Measurements from ENCODE around the gene EXOC3L4.
"Not testable (repeated sequence)": the region's sequence is repeated elsewhere in the genome, so short reads cannot be mapped to it uniquely, and the experiment has no call there.

Gene EXOC3L4

GRCh38 chr14:103094406-103095209 is at the start of gene EXOC3L4:
EXOC3L4 (plus strand) TSS chr14:103094725; CDS start chr14:103100220, 5,495 bp downstream.
- DNase-seq (ENCODE audit: low read depth) = no peak

- no peak for DNase-seq (ENCODE audit: low read depth)
Measured at GRCh38 chr14:103045371-103045869, 49.1 kb upstream of the EXOC3L4 start.

GRCh38 chr14:103047453-103047852 is 47.1 kb upstream of the EXOC3L4 start:
- not testable (repeated sequence) for DNase-seq (ENCODE audit: low read depth)

- no peak for DNase-seq (ENCODE audit: low read depth)
Measured at GRCh38 chr14:103050935-103051334, 43.6 kb upstream of the EXOC3L4 start.

- no peak for DNase-seq (ENCODE audit: low read depth)
Measured at GRCh38 chr14:103052407-103052806, 42.1 kb upstream of the EXOC3L4 start.

GRCh38 chr14:103055695-103056094 is 38.8 kb upstream of the EXOC3L4 start:
- no peak for DNase-seq (ENCODE audit: low read depth)

GRCh38 chr14:103056322-103057027 is 38.0 kb upstream of the EXOC3L4 start:
- no peak for DNase-seq (ENCODE audit: low read depth)

- no peak for DNase-seq (ENCODE audit: low read depth)
Measured at GRCh38 chr14:103057028-103057371, 37.5 kb upstream of the EXOC3L4 start.

GRCh38 chr14:103057372-103058163 is 37.0 kb upstream of the EXOC3L4 start, which contains the start of gene CDC42BPB:
CDC42BPB (minus strand) TSS chr14:103057549; CDS start chr14:103057173, 376 bp downstream.
- peak; percentile 67 for DNase-seq (ENCODE audit: low read depth)

GRCh38 chr14:103058164-103059055 is 36.1 kb upstream of the EXOC3L4 start:
- no peak for DNase-seq (ENCODE audit: low read depth)

- DNase-seq (ENCODE audit: low read depth) = no peak
Measured at GRCh38 chr14:103059556-103059955, 35.0 kb upstream of the EXOC3L4 start.

- DNase-seq (ENCODE audit: low read depth) = no peak
Measured at GRCh38 chr14:103061482-103061976, 33.0 kb upstream of the EXOC3L4 start.

- DNase-seq (ENCODE audit: low read depth) = no peak
Measured at GRCh38 chr14:103064436-103064835, 30.1 kb upstream of the EXOC3L4 start.

- DNase-seq (ENCODE audit: low read depth) = no peak
Measured at GRCh38 chr14:103064978-103065377, 29.5 kb upstream of the EXOC3L4 start.

- no peak for DNase-seq (ENCODE audit: low read depth)
Measured at GRCh38 chr14:103065861-103066260, 28.7 kb upstream of the EXOC3L4 start.

GRCh38 chr14:103066399-103066798 is 28.1 kb upstream of the EXOC3L4 start:
- DNase-seq (ENCODE audit: low read depth) = no peak

- DNase-seq (ENCODE audit: low read depth) = no peak
Measured at GRCh38 chr14:103067231-103067954, 27.1 kb upstream of the EXOC3L4 start.

GRCh38 chr14:103068351-103069073 is 26.0 kb upstream of the EXOC3L4 start:
- no peak for DNase-seq (ENCODE audit: low read depth)

- no peak for DNase-seq (ENCODE audit: low read depth)
Measured at GRCh38 chr14:103070263-103070885, 24.2 kb upstream of the EXOC3L4 start.
